Panc1 (cell line): ENCODE measurements around the gene GNA12. TPM values are rescaled to one million over a fixed set of nuclear protein-coding genes. Genes with fewer than 3 reads are reported as not detected.

Source experiments
- ATAC-seq: fragments of 200-7000 bp; cut with Tn5 transposase; 2 replicates; pipeline ENCODE4 v1.9.1; 2020; ENCODE audit warnings: mild to moderate bottlenecking, moderate library complexity
- BruUV-seq: library from RNA; stranded (reverse); fragments of 400-500 nt; replicated peaks from 2 replicates; lab custom pipeline; 2021; lab: Mats Ljungman, UMichigan
- CTCF ChIA-PET: fragments of 300-600 bp; sonication (Branson Sonifier 250); formaldehyde crosslinking; loops from one replicate; lab custom pipeline; 2022; ENCODE audit warnings: antibody characterized with exemption; lab: Charles Lee
- POLR2A ChIA-PET: fragments of 300-600 bp; sonication (Branson Sonifier 250); formaldehyde crosslinking; loops from one replicate; lab custom pipeline; 2022; ENCODE audit warnings: antibody characterized with exemption; lab: Charles Lee
- DNase-seq: peaks from one replicate; pipeline ENCODE4 v3.0.0-alpha.2; 2010; ENCODE audit warnings: low read depth, low spot score
- H3K27ac ChIP-seq: 2 replicates; pipeline ENCODE4 v1.5.1; 2011; ENCODE audit warnings: mild to moderate bottlenecking, low read length, inconsistent platforms
- H3K27me3 ChIP-seq: fragments of 200-500 bp; sonication (Bioruptor generic); 2 replicates; pipeline ENCODE4 v1.6.0; 2014; ENCODE audit warnings: low read length, inconsistent platforms; ENCODE audit not compliant: control insufficient read depth, insufficient read depth
- H3K36me3 ChIP-seq: fragments of 200-500 bp; sonication (Bioruptor generic); 2 replicates; pipeline ENCODE4 v1.5.1; 2014; ENCODE audit warnings: inconsistent platforms, mild to moderate bottlenecking, low read length, moderate library complexity; ENCODE audit not compliant: control insufficient read depth, insufficient read depth
- H3K4me1 ChIP-seq: 2 replicates; pipeline ENCODE4 v1.5.1; 2011; ENCODE audit warnings: inconsistent platforms, mild to moderate bottlenecking, low read length, moderate library complexity; ENCODE audit not compliant: control insufficient read depth, insufficient read depth
- H3K4me3 ChIP-seq, 2 experiments: 2 replicates each; pipeline ENCODE4 v1.5.1; 2011 to 2012; ENCODE audit warnings: low read depth in 2 of 2, low read length in 2 of 2, mild to moderate bottlenecking in 2 of 2, inconsistent platforms in 1 of 2, moderate library complexity in 1 of 2
- H3K9me3 ChIP-seq: fragments of 200-500 bp; sonication (Bioruptor generic); 2 replicates; pipeline ENCODE4 v1.5.1; 2014; ENCODE audit warnings: low read depth, mild to moderate bottlenecking, inconsistent platforms, low read length, moderate library complexity; ENCODE audit not compliant: control insufficient read depth, insufficient read depth
- CTCF ChIP-seq: fragments of 450-650 bp; IDR thresholded peaks from 2 replicates; pipeline ENCODE4 v1.5.1; 2017; ENCODE audit warnings: mild to moderate bottlenecking
- POLR2AphosphoS5 ChIP-seq: IDR thresholded peaks from 2 replicates; pipeline ENCODE4 v1.6.1; 2012; ENCODE audit warnings: mild to moderate bottlenecking, low read depth, low read length, moderate library complexity
- REST ChIP-seq, 2 experiments: IDR thresholded peaks; 2 replicates each; pipeline ENCODE4 v1.6.1; 2011 to 2012; ENCODE audit warnings: low read depth in 2 of 2, control low read depth in 1 of 2, low read length in 1 of 2, mild to moderate bottlenecking in 1 of 2, moderate library complexity in 1 of 2; ENCODE audit not compliant: insufficient read depth in 1 of 2
- SIN3A ChIP-seq: IDR thresholded peaks from 2 replicates; pipeline ENCODE4 v1.6.1; 2012; ENCODE audit warnings: low read depth, mild to moderate bottlenecking, low read length, moderate library complexity, borderline replicate concordance; ENCODE audit not compliant: insufficient read depth
- TCF7L2 ChIP-seq: IDR thresholded peaks from 2 replicates; pipeline ENCODE4 v1.6.1; 2011; ENCODE audit warnings: mild to moderate bottlenecking, low read depth, low read length, inconsistent platforms
- in situ Hi-C: cut with HindIII; loops from 2 replicates; pipeline ENCODE4 v1.10.0; 2016; ENCODE audit warnings: low sequenced_read_pairs, low pct_unique_long_range_greater_than_20kb
- intact Hi-C: fragments of 100-400 bp; cut with micrococcal nuclease; formaldehyde crosslinking; loops from one replicate; pipeline ENCODE4 v1.10.0; 2022; ENCODE audit not compliant: unreplicated experiment
- total RNA-seq: library from RNA; stranded (reverse); gene quantifications from one replicate; pipeline ENCODE4 v1.2.1, GENCODE V29; 2021; ENCODE audit not compliant: unreplicated experiment

GNA12 gene
- total RNA-seq, 1 experiment from 2014 or later = 139 TPM

- H3K27ac ChIP-seq = no peak overlapping the region
- H3K36me3 ChIP-seq = no peaks in the 10 kb centered on the region; the same call in 1 of the 2 replicates
- in situ Hi-C loops = no loop called here
- TF ChIP-seq REST (IDR thresholded peaks at IDR 0.05; ENCODE audit: insufficient read depth in 1 of 2, low read depth in 2 of 2, low read length in 1 of 2) (no peak), TCF7L2 (no peak), CTCF (no peak), POLR2AphosphoS5 (no peak), SIN3A (no peak)
- peaks cover 15% of the 10 kb centered on the region; the same call in 1 of the 2 replicates for H3K4me1 ChIP-seq
- no peaks in the 10 kb centered on the region for H3K27me3 ChIP-seq
- no TSS peak for BruUV-seq
- DNase-seq = no peak
- intact Hi-C loops = no loop called here
- ChIA-PET POLR2A (no interaction called here), CTCF (no interaction called here)
- no peak for ATAC-seq
- no peaks in the 10 kb centered on the region for H3K9me3 ChIP-seq
- H3K4me3 ChIP-seq = no peak overlapping the region
These were observed 127.2 kb downstream of the GNA12 start for GRCh38 chr7:2716906-2717292.

- in situ Hi-C loops = no loop called here
- no TSS peak for BruUV-seq
- DNase-seq = no peak
- Histone ChIP-seq H3K36me3 (no peaks in the 10 kb centered on the region; the same call in 1 of the 2 replicates), H3K4me1 (peaks cover 15% of the 10 kb centered on the region; the same call in 1 of the 2 replicates), H3K27me3 (no peaks in the 10 kb centered on the region), H3K9me3 (no peaks in the 10 kb centered on the region), H3K27ac (no peak overlapping the region), H3K4me3 (no peak overlapping the region)
- ChIA-PET CTCF (no interaction called here), POLR2A (no interaction called here)
- intact Hi-C loops = no loop called here
- TF ChIP-seq POLR2AphosphoS5 = no peak
- no peak for TF ChIP-seq TCF7L2
- no peak for TF ChIP-seq REST (IDR thresholded peaks at IDR 0.05; ENCODE audit: insufficient read depth in 1 of 2, low read depth in 2 of 2, low read length in 1 of 2)
- TF ChIP-seq SIN3A = no peak
- TF ChIP-seq CTCF = no peak
- no peak for ATAC-seq
These were observed 127.6 kb downstream of the GNA12 start for GRCh38 chr7:2716488-2716887.
